ENCODE data around the gene SERPINA12.
"Not testable (repeated sequence)": the region's sequence is repeated elsewhere in the genome, so short reads cannot be mapped to it uniquely, and the experiment has no call there.

Gene SERPINA12

DNA sequence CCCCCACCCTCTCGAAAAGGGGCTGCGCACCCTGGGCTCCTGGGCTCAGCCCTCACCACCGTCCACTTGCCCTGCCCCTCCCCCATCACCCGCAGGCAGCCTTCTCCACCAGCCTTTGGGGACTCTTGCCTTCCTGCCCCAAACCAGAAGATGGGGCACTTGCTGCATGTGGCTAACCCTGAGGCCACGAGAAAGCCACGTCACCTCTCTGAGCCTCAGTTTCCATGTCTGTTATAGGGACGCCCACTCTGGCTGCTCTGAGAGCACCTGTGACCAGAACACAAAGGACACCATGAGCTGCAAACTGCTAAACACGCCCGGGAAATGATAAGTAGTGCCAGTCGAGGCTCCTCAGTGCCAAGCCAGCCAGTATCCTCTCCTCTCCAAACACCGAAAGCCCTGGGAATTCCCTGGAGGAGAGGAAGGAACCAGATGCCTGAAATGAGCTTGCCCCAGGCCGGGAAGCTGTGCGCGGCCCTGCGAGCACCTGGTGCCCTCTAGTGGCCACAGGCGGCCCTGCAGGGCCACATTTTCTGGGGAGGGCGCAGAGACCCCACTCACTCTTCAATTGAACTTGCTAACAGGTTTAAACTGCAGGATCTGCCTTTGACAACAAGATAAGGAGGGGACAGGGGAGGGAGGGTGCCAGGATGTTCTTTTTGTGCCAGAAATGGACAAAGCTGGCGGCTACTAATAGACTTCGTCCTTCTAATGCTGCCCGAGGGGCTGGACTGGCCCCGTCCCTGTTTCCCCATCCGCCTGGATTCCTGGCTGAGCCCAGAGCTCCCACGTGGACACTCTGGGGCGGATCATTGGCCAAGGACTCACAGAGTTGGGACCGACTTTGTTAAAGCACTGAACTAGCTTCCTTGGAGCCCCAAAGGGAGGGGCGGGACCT lies 23.1 kb downstream of the SERPINA12 start:
- H3K4me3 ChIP-seq (ENCODE audit: low read depth, low read length): no peak overlapping the region
- H3K27ac ChIP-seq: no peak overlapping the region
- peaks cover 3% of the 10 kb centered on the region for H3K4me1 ChIP-seq
- no peak overlapping the region for H3K9ac ChIP-seq
- no peak overlapping the region for H3K4me2 ChIP-seq (ENCODE audit: low read length)
- no peaks in the 10 kb centered on the region for H3K27me3 ChIP-seq (ENCODE audit: control insufficient read depth, insufficient read depth, low read length)
- H3K36me3 ChIP-seq (ENCODE audit: control insufficient read depth, insufficient read depth, low read length): no peaks in the 10 kb centered on the region
- no peaks in the 10 kb centered on the region for H3K79me2 ChIP-seq
- H3K9me3 ChIP-seq (ENCODE audit: control insufficient read depth, low read length): no peaks in the 10 kb centered on the region
- peak; percentile 99 for TF ChIP-seq CTCF (IDR thresholded peaks at IDR 0.05)
- H2AFZ ChIP-seq: peak overlapping the region; percentile 26

- no peak overlapping the region for H3K4me2 ChIP-seq (ENCODE audit: low read length)
- H2AFZ ChIP-seq: no peak overlapping the region
- no peaks in the 10 kb centered on the region for H3K27me3 ChIP-seq (ENCODE audit: control insufficient read depth, insufficient read depth, low read length)
- peaks cover 3% of the 10 kb centered on the region for H3K4me1 ChIP-seq
- no peak overlapping the region for H3K27ac ChIP-seq
- no peaks in the 10 kb centered on the region for H3K9me3 ChIP-seq (ENCODE audit: control insufficient read depth, low read length)
- H3K9ac ChIP-seq: no peak overlapping the region
- no peaks in the 10 kb centered on the region for H3K79me2 ChIP-seq
- no peak overlapping the region for H3K4me3 ChIP-seq (ENCODE audit: low read depth, low read length)
- no peak for TF ChIP-seq CTCF (IDR thresholded peaks at IDR 0.05)
- no peaks in the 10 kb centered on the region for H3K36me3 ChIP-seq (ENCODE audit: control insufficient read depth, insufficient read depth, low read length)
Observed at GRCh38 chr14:94484481-94484880, 24.8 kb downstream of the SERPINA12 start.

DNA sequence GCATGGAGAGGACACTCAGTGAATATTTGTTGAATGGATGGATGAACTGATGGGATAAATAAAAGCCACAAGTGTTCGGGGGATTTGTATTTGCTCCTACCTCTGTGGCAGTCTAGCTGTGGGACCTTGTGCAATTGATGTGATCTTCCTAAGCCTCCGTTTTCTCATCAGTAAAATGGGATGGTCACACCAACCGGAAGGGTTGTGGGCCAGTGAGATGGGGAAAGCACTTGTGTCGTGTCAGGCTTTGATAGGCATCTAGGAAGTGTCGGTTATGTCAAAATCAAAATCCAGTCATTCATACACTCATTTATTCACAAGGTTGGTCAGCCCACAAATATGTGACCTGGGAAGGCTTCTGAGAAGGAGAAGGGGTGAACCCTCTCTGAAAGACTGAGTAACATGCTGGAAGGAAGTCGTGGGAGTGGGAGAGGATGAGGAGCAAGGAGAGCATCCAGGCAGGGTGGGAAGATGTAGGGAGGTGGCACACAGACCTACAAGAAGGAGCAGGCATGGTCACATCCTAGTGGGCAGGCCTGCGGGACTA lies 25.5 kb downstream of the SERPINA12 start:
- no peak overlapping the region for H3K4me2 ChIP-seq (ENCODE audit: low read length)
- H2AFZ ChIP-seq: no peak overlapping the region
- H3K9me3 ChIP-seq (ENCODE audit: control insufficient read depth, low read length): no peaks in the 10 kb centered on the region
- no peak for TF ChIP-seq CTCF (IDR thresholded peaks at IDR 0.05)
- no peaks in the 10 kb centered on the region for H3K79me2 ChIP-seq
- no peak overlapping the region for H3K9ac ChIP-seq
- H3K27me3 ChIP-seq (ENCODE audit: control insufficient read depth, insufficient read depth, low read length): no peaks in the 10 kb centered on the region
- peaks cover 3% of the 10 kb centered on the region for H3K4me1 ChIP-seq
- H3K36me3 ChIP-seq (ENCODE audit: control insufficient read depth, insufficient read depth, low read length): no peaks in the 10 kb centered on the region
- H3K27ac ChIP-seq: no peak overlapping the region
- no peak overlapping the region for H3K4me3 ChIP-seq (ENCODE audit: low read depth, low read length)

DNA sequence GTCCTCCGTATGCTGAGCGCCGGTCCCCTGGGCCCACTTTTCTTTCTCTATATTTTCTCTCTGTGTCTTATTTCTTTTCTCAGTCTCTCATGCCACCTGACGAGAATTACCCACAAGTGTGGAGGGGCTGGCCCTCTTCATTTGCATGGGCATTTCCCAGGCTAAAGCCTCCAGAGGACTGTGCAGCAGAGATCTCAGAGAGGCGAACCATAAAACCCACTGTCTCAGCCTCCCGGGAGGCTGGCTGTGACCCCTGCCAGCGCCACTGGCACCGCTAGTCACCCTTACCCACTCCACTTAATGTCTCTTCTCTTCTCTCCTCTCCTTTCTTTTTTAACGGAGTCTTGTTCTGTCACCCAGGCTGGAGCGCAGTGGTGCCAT lies 26.2 kb downstream of the SERPINA12 start:
- H3K9ac ChIP-seq: no peak overlapping the region
- no peaks in the 10 kb centered on the region for H3K79me2 ChIP-seq
- H3K4me1 ChIP-seq: peaks cover 3% of the 10 kb centered on the region
- H3K9me3 ChIP-seq (ENCODE audit: control insufficient read depth, low read length): no peaks in the 10 kb centered on the region
- no peak overlapping the region for H3K4me3 ChIP-seq (ENCODE audit: low read depth, low read length)
- H2AFZ ChIP-seq: no peak overlapping the region
- H3K27ac ChIP-seq: no peak overlapping the region
- TF ChIP-seq CTCF (IDR thresholded peaks at IDR 0.05): no peak
- H3K27me3 ChIP-seq (ENCODE audit: control insufficient read depth, insufficient read depth, low read length): no peaks in the 10 kb centered on the region
- H3K36me3 ChIP-seq (ENCODE audit: control insufficient read depth, insufficient read depth, low read length): no peaks in the 10 kb centered on the region
- H3K4me2 ChIP-seq (ENCODE audit: low read length): no peak overlapping the region

- not testable (repeated sequence) for H3K79me2 ChIP-seq; H3K27me3 ChIP-seq (ENCODE audit: control insufficient read depth, insufficient read depth, low read length); H3K9me3 ChIP-seq (ENCODE audit: control insufficient read depth, low read length); H3K4me3 ChIP-seq (ENCODE audit: low read depth, low read length); H3K4me2 ChIP-seq (ENCODE audit: low read length); H3K27ac ChIP-seq; H2AFZ ChIP-seq; H3K36me3 ChIP-seq (ENCODE audit: control insufficient read depth, insufficient read depth, low read length); H3K9ac ChIP-seq; H3K4me1 ChIP-seq
Observed at GRCh38 chr14:94482132-94483070, 26.9 kb downstream of the SERPINA12 start.

Data from parathyroid adenoma (tissue), 2 donors.